Stimulated activated CD4-positive, alpha-beta T cell treated with anti-CD3 and anti-CD28 coated beads, Interleukin-15, amount 100 ng/mL, for 1 hour (primary cell): ENCODE results near the gene CPED1.
"Not testable (repeated sequence)": the region's sequence is repeated elsewhere in the genome, so short reads cannot be mapped to it uniquely, and the experiment has no call there.

Experiments
- DNase-seq, 2 donors: peaks; one replicate each; pipeline ENCODE4 v3.0.0-alpha.2; 2020; ENCODE audit warnings: low read depth in 1 of 2, low spot score in 1 of 2

CPED1 gene

DNA sequence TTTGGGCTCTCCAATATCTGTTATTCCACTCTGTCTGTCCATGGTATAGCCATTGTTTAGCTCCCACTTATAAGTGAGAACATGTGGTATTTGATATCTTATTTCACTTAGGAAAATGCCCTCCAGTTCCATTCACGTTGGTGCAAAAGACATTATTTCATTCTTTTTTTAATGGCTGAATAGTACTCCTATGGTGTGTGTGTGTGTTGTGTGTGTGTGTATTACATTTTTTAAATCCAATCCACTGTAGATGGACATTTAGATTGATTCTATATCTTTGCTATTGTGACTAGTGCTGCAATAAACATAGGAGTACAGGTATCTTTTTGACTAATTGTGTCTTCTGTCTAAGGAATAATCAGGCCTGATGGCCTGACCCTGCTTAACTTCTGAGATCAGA is 7.4 kb upstream of the CPED1 start:
- no peak for DNase-seq

DNA sequence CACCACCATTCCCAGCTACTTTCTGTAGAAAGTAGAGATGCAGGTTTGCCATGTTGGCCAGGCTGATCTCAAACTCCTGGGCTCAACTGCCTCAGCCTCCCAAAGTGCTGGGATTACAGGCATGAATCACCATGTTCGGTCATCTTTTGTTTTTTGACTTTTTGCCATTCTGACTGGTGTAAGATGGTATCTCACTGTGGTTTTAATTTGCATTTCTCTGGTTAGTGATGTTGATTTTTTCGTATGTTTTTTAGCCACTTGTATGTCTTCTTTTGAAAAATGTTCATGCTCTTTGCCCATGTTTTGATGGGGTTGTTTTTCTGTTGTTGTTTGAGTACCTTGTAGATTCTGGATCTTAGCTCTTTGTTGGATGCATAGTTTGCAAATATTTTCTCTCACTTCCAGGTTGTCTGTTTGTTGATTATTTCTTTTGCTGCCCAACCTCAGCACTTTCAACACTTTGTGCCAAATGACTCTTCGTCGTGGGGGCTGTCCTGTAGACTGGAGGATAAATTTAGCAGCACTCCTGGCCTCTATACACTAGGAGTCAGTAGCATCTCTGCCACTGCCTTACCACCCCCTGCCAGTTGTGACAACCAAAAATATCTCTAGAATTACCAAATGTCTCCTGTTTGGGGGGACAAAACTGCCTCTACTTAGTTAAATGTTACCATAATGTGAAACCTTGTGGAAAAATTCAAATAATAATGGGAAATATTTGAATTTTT is 6.5 kb upstream of the CPED1 start:
- DNase-seq: no peak

DNA sequence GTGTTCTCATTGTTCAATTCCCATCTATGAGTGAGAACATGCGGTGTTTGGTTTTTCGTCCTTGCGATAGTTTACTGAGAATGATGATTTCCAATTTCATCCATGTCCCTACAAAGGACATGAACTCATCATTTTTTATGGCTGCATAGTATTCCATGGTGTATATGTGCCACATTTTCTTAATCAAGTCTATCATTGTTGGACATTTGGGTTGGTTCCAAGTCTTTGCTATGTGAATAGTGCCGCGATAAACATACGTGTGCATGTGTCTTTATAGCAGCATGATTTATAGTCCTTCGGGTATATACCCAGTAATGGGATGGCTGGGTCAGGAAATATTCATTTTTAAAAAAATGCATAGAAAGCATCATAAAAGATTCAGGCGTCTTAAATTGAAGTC is 4.9 kb upstream of the CPED1 start:
- not testable (repeated sequence) for DNase-seq

DNA sequence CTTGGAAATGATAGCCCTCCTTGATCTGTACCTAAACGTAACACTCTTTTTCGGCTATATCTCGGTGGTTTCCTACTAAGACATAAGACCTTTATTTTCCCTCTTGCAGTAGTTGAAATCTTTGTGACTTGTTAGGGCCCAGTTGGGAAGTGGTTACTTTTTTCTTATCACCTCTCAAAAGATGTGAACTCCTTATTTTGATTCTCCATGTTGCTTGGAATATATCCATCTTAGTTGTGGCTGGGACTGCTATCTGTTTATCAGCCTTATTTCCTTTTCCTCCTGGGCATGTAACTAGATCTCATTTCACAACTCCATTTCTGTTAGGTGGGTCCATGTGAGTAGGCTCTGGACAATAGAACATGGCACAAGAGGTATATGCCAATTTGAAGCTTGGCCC is 4.1 kb upstream of the CPED1 start:
- no peak for DNase-seq

DNA sequence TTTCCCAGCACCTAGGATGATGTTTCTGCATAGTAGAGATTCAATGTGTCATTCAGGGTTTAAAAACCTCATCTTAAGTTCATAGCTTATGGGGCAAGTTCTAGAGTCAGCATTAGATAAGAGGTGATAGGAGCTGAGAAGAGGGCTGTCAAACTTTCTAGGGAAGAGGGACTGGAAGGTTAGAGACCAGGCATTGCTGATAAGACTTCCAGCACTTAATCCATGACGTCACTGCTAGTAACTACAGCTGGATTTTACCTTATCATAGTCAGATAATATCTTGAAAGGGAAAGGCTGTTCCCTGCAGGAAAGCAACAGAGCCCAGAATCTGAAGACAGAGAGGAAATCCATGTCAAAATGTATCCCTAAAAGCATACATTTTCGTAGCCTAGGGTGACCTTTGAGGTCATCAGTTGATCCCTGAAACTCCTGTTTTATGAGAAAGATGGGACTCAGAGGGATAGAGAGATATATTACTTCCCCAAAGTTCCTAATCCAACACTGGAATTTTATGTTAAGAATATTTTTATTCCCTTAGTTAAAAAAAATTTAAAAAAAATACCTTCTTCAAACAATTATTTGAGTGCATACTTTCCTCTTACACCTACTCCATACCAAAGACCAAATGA is 3.3 kb upstream of the CPED1 start:
- DNase-seq: no peak

DNA sequence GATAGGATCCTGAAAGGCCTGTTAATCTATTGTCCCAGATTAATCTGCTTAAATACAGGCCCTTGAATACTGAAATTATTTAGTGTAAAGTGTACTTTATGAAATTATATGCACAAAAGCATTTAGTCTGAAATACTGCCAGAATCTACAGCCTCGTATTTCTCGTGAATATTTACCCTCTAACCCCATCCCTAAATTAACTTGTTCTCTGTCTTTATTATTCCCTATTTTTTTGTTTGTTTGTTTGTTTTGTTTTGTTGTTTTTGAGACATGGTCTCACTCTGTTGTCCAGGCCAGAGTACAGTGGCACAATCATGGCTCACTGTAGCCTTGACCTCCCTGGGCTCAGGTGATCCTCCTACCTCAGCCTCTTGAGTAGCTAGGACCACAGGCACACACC is 2.7 kb upstream of the CPED1 start:
- DNase-seq: no peak

DNA sequence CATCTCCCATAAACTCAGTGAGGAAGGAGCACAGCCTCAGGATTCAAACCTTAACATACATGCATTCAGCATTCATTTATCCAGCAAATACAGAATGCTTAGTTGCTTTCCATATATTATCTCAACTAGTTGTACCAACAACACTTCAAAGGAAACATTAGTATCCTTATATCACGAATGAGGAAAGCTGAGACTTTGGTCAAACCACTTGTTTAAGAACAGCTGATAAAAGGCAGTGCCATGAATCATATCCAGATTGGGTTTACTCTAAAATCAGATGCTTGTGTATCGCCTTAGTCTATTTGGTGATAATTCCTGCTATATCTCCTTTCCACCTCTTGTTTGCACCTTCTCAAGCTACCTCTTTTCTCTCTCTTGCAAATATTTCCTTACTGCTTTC is 1.9 kb upstream of the CPED1 start:
- DNase-seq: no peak

DNA sequence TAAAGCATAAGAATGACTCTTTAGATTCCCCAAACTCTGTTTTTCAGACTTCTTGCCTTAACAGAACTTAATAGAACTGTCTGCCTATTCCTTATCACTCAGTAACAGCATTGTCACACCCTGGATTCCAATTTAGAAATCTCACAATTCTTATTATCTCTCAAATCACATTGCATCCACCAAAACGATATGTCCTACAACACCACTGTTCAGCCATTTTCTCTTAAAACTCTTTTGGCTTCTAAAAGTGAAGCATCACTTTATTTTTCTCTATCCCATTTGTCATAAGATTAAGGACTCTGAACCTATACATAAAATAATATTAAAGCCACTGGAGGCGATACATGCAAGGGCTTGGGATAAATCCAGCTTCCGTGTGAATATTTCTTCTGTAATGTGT is 1.2 kb upstream of the CPED1 start:
- DNase-seq: no peak

DNA sequence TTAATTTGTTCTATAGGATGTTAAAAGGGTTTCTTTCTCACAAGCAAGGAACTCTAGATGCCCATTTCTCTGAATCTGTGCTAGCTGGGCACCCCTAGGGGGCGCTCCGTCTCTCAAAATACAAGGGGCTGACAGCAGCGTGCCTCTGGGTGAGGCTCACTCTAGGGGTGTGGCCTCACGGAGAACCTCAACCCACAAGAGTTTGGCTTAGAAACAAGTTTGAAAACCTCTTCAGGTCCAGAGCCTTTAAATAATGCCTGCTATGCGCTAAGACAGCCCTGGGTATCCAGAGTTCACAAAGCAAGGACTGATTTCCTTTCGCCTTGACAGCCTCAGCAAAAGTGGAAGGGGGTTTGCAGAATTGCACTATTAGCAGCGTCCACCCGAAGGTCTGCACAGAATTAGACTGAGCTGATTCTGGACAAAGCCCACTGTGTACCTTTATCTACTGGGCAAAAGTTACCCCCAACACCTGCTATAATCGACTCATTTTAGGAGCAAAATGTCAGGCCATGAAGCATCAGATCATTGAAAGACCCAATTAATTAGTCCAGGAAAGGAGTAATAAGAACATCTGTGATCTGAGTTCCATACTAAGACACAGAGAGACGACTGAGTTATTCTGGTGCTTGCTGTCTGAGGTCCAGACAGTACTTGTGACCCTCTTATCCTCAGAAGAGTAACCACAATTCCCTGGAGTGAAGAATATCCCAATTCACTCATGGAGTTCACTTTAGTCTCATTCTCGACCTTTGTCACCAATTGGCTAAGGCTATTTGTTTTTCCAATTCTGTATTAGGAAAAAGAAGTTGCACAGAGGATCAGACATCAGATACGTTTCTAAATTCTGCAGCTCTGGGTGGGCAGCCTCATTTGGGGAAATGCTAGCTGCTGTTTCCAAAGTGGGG is 574 bp upstream of the CPED1 start:
- peak; percentile 67 to 69 for DNase-seq

DNA sequence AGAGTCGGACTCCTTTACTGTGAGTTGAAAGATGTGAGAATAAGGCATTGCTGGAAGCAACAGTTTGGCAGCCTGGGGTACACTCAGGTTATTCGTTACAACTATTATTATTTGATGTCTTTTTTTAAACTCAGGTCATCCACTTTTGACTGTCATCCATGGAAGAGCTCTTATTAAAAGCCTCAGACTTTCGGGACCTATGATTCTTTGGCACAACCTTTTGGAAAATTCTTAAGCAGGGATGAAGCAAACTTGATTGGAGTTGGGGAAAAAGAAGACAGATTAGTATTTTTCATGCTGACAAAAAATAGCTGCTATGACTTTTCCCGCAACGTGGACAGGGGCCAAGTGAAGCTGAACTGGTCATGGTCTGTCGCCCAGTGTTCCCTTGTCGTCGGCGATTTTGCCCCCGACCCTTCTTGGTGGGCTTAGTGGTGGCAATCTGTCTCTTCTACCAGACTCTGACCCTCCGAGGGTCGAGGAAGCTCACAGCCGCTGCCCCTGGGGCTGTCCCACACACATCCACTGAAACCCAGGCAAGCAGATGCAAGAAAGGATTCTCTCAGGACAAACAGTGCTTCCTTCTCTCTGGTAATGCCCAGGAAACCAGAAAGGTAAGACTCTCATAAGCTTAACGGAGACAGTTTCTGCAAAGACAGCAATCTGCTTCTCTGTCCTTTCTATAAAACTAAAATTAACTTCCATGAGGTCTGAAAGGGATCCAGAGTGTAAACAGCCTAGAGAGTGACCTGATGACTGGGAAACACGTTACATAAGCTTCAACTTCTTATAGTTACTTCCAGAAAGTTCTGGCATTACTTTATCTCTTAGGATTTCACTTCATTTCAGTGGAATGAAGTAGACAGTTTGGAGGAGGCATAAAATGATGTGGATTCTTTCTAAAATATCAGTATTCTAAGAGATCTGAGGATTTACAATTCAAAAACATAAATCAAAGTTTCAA is 1.0 kb downstream of the CPED1 start:
- DNase-seq: no peak

DNA sequence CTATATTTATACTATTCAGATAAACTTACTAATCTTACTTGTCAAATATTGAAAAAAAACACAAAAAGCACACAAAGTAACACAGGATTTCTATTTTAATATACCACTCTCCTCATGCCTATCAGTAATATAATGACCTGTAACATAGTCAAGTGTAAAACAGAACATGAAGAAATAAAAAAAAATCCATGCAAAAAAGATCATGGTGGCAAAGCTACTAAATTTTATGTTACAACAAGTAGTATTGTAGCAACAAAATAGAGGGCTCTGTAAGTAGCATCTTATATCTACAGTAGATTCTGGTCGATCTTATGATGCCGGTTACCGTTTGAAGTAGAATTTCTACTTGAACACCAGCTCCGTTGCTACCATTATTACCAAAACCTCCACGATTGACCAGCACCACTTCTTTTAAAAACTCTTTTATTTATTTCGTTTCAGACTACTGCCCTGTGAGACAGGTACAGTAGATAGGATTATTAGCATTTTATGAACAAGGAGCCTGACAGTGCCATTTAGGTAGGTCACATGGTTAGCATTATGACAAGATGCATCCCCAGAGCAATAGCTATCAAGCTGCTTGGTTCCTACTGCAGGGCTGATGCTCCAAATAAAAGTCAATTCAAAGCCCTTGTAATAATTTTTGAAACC is 2.1 kb downstream of the CPED1 start:
- DNase-seq: no peak

DNA sequence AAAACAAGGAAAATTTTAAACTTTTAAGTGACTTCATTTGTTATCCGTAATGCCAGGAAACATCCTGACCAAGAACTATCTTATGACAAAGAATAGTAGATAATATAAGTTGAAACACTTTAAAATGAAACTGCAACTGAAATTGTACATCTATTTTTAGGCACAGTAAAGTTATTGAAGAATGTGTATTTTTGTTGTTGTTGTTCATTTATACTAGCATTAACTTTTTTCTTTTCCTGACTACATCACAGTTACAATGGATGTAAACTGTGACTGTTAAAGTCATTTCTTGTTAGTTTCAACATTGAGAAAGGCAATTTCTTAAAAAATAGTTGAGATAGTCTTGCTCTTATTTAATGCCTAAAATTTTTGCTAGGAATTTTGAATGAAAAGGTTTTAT is 2.6 kb downstream of the CPED1 start:
- no peak for DNase-seq

DNA sequence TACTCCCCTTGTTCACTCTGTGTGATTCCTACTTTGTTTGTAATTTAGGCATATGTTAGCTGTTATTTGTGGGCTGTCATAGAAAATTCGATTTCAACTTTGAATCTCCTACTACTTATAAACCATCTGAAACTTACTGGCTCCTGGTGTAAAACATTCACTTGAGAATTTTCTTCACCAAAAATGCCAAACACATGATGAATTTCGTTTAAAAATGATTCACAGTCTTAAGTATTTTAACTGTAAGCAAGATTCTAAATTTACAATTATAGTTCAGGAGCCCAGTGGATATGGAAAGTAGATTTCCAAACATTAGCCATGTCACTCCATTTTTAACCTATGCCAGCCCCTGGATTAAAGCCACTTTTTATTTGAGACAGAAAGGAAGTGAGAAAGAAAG is 3.1 kb downstream of the CPED1 start:
- DNase-seq: no peak

DNA sequence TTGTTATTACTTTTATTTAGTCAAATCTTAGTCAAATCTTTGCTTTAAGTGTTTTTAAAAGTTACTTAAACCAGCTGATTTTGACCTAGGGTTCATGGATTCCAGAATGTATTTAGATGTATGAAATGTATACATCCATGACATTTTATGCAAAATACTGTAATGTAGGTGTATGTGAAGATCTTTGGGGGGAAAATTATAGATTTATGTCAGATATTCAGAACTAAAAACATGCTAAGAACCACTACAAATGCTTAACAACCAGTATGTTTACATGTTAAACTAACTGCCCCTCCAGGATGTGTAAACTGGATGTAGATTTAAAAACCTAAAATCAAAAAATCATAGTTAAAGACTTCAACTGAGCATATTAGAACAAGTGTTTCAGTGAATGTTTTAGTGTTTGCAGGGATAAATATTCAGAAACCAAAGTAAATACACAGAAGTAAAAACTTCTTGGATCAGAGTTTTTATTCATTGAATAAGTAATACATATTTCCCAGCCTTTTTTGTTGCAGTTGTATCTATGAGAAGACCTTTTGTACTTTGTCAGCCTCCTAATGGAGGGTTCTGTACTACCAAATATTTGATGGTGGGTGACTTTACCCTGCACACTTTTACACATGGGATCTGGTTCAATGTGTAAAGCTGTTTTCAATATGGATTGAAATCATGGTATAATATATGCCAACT is 3.9 kb downstream of the CPED1 start:
- no peak for DNase-seq

DNA sequence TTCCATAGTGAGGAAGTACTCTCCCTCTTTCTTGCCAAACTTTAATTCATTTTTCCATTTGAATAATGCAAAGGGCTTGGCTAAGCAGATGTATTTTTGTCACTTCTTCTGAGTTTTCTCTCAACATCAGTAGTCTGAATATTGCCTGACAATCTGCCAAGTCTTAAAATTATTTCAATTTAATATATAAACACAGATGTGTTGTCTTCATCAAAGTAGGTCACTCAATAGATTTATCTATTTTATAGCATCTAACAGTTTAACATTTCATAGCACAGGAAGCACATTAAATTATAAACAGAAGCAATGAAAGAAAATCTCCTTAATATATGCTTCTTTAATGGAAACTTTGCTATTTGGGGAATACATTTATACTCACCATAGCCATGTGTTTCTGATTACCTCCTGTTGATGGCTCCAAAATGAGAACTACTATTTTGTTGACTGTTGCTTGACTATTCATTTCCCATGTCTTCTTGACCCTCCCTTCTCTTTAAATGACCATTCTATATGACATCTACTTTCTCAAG is 4.5 kb downstream of the CPED1 start:
- no peak for DNase-seq

DNA sequence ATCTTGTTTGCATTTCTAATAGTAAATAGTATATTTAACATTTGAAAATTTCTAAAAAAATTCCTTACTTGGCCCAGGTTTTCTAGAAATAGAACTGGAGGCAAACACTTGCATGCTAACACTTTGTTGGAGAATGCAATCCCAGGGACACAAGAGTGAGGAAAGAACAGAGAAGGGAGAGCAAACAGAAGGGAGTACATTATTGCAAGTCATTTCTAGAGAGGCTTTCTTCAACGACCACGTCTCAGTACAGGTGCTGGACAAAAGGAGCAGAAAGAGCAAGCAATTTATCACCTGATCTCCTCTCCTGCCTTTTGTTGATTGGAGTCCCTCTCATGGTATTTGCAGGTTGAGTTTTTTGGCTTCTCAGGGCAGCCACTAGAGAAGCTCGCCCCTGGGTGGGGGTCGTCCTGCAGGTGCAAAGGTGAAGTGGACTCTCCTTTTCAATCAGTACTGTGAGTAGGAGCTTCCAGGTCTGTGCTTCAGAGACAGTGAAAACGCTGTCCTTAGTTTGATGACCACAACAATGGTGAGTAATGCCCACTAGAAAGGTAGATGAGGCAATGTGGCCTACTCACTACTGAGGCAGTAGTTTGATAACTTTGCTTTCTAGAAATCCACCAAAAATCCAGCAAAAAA is 5.2 kb downstream of the CPED1 start:
- no peak for DNase-seq

DNA sequence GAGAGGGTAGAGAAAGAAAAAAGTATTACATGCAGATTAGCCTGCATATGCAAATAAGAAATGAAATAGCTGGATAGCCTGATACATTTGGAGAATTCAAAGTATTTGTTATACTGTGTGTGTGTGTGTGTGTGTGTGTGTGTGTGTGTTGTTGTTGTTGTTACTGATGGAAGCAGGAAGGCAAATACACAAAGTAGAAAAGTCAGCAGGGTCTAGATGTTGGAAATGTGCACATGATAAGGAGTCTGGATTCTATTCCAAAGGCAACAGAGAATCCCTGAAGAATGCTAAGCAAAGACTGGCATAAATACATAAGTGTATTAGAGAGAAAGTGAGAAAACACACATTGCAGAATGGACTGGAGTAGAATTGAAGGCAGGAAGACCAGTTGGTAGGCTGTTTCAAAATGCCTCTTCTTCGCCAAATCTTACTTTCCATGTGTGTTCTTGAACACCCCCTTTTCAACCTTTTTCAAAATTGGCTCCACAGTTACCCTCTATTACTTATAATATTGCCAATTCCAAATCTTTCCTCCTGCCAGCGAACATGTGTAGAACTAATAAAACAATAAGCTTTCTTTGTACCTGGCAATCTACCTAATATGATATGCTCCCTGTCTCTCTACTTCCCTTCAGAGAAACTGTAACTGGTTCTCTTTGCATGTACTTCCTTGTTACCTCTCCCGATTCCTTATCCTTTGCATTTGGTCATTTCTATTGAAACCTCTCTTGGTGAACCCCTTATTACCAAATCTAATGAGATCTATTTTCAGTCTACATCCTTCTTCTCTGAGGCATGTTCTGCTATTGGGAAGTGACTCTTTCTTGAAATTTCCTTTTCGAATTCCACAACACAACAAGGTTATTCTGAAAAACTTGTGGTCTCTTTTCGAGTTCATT is 6.2 kb downstream of the CPED1 start:
- no peak for DNase-seq

DNA sequence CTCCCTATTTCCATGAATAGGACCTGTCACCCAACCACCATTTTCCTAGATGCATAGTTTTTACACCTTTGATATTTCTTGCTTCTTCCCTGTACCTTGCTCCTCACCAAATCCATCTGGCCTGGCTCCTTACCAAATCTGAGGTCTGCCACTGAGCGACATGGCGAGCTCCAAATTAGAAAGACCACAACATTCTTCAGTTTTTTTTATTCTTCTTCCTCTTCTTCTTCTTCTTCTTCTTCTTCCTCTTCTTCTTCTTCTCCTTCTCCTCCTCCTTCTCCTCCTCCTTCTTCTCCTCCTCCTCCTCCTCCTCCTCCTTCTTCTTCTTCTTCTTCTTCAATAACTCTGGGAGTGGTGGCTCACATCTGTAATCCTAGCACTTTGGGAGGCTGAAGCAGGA is 7.1 kb downstream of the CPED1 start:
- DNase-seq: no peak
